Neuron (in vitro differentiated cells): Measurements from ENCODE around the gene CLIP4.

Experiments
- H2AFZ ChIP-seq: one replicate; pipeline ENCODE4 v1.6.1; 2013; ENCODE audit warnings: low read depth, mild to moderate bottlenecking, inconsistent platforms, low read length, moderate library complexity
- H3K27me3 ChIP-seq: one replicate; pipeline ENCODE4 v1.6.1; 2013; ENCODE audit warnings: low read length; ENCODE audit not compliant: insufficient read depth
- H3K36me3 ChIP-seq: one replicate; pipeline ENCODE4 v1.6.1; 2013; ENCODE audit warnings: low read length; ENCODE audit not compliant: insufficient read depth
- H3K4me1 ChIP-seq: one replicate; pipeline ENCODE4 v1.6.1; 2013; ENCODE audit warnings: low read length; ENCODE audit not compliant: insufficient read depth
- H3K4me3 ChIP-seq: 2 replicates; pipeline ENCODE4 v1.5.1; 2013; ENCODE audit warnings: mild to moderate bottlenecking, low read length, moderate library complexity
- H3K9me3 ChIP-seq: one replicate; pipeline ENCODE4 v1.6.1; 2013; ENCODE audit warnings: low read length

Gene CLIP4

DNA sequence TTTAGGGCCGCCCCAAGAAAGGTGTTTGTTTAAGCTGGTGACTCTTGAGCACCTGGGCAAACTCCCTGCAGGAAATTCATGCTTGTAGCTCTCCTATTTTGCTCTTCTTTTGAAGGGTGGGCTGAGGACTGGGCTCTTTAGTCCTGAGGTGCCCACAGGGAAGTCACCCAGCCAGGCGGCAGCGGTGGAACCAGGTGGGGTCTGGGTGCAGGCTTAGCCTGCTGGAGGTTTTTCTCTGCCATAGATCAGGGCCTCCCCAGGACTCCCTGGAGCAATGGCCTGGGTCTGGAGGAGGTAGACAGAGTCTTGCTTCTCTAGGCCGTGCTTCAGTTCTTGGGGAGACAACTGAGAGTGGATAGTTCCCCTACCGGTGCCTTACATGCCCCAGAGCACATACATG lies 99.9 kb downstream of the CLIP4 start:
- no peaks in the 10 kb centered on the region for H3K9me3 ChIP-seq
- H3K36me3 ChIP-seq, result no peaks in the 10 kb centered on the region
- no peak overlapping the region for H2AFZ ChIP-seq
- no peaks in the 10 kb centered on the region for H3K27me3 ChIP-seq
- H3K4me1 ChIP-seq, result peaks cover 6% of the 10 kb centered on the region
- no peak overlapping the region for H3K4me3 ChIP-seq

DNA sequence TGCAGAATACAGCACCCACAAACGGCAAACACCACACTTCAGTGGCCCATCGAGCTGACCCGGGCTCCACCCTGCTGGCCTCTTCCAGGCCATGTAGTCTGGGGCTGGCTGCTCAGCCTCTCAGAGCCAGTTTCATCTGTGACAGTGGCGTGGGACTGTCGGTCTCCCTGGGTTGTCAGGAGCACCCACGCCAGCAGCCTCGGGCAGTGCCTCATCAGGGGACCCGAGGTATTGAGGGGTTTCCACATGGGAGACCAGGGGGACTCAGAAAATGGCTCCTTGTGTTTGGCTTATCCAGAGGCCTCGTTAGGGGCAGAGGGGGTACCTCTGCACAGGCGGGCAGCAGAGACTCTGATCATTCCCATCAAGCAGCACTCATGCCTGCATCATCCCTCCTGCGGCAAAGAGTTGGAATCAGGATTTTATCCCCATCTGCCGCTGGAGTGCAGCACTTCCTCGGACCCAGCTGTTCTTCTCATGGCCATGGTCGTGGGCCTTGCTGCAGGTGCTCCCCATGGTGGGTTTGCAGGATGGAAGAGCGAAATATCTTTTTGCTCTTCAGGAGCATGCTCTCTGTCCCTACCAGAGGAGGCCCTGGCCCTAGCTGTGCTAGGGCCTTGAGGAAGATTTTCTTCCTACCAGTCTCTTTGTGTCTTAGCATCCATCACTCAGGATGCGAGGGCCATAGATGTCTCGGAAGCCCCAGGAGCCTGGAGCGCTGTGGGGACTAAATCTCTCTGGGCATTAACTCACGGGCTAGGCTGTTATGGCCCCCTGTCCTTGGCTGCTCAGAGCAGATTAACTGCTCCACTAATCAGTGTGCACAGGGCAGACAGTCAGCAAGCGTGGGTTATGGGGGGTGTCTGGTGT lies 100.8 kb downstream of the CLIP4 start:
- Histone ChIP-seq H2AFZ (no peak overlapping the region), H3K4me1 (peaks cover 6% of the 10 kb centered on the region), H3K27me3 (no peaks in the 10 kb centered on the region), H3K9me3 (no peaks in the 10 kb centered on the region), H3K36me3 (no peaks in the 10 kb centered on the region), H3K4me3 (no peak overlapping the region)

DNA sequence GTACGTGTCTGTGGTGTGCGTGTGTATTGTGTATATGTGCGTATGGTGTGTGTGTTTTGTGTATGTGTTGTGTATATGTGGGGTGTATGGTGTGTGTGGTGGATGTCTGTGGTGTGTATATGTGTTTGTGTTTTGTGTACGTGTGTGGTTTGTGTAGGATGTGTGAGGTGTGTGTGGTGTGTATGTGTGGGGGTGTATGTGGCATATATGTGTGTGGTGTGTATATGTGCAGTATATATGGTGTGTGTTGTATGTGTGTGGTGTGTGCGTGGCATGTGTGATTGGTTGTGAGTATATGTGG lies 101.3 kb downstream of the CLIP4 start:
- Histone ChIP-seq H2AFZ (no peak overlapping the region), H3K9me3 (no peaks in the 10 kb centered on the region), H3K27me3 (no peaks in the 10 kb centered on the region), H3K4me1 (peaks cover 6% of the 10 kb centered on the region), H3K4me3 (no peak overlapping the region), H3K36me3 (no peaks in the 10 kb centered on the region)

DNA sequence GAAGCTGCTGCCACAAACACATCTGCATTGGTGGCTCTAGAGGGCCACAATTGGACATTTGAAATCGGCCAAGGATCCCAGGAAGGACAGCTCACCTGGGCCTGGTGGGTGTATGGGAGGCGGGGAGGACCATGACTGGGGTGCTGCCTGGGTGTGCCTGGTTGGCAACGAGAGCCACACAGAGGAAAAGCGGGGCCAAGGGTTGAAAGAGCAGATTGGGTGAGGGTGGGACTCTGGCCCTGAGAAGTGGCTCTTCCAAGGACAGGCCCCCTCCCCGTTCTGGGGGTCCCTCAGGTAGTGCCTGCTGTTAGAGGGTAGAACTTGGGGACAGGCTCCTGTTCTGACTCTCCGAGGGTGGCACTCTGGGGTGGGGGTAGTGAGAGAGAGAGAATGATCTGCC lies 102.9 kb downstream of the CLIP4 start:
- Histone ChIP-seq H2AFZ (no peak overlapping the region), H3K27me3 (no peaks in the 10 kb centered on the region), H3K4me3 (no peak overlapping the region), H3K36me3 (no peaks in the 10 kb centered on the region), H3K9me3 (no peaks in the 10 kb centered on the region), H3K4me1 (peaks cover 6% of the 10 kb centered on the region)

DNA sequence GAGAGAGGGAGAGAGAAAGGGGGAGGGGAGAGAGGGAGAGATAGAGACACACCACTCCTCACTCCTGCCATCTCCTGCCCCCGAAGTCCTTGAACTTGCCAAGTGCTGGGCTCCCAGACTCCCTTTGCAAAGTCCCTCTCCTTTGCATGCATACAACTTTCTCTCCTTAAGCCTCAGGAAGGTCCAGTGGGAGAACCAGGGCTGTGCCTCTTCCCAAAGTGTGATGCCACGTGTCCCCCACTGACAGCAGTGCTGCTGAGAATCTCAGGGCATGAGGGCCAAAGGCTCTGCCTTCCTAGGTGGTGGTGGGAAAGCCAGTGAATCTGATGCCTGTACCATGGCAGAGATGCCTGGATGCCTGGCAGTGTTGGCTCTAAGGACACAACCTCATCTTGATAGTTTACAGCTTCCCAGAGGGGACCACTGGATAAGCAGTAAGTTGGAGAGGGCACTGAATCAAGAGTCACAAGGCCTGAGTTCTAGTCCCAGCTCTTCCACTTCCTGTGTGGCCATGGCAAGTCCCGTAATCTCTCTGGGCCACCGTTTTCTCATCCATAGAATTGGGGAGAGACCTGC lies 103.4 kb downstream of the CLIP4 start:
- Histone ChIP-seq H2AFZ (no peak overlapping the region), H3K27me3 (no peaks in the 10 kb centered on the region), H3K36me3 (no peaks in the 10 kb centered on the region), H3K9me3 (peaks cover 3% of the 10 kb centered on the region), H3K4me3 (no peak overlapping the region), H3K4me1 (peaks cover 6% of the 10 kb centered on the region)

DNA sequence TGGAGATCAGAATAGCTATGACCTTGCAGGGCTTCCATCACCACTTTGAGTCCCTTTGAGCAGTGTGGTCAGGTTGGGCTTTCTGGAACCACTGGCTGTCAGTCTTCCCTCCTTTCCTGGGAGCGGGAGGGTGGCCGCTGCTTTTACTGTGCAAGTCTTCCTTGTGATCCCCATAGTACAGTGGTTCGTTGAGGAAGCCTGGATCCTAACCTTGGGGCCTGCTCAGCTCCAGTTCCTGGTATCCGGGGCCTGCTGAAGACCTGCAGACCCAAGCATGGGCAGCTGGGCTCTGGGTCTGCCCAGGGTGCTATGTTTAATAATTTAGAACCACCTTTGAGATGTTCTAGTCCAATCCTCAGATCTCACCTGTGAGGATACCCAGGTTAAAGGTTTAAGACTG lies 104.2 kb downstream of the CLIP4 start:
- Histone ChIP-seq H3K36me3 (no peaks in the 10 kb centered on the region), H3K9me3 (peaks cover 3% of the 10 kb centered on the region), H2AFZ (no peak overlapping the region), H3K27me3 (no peaks in the 10 kb centered on the region), H3K4me3 (no peak overlapping the region), H3K4me1 (peaks cover 6% of the 10 kb centered on the region)

DNA sequence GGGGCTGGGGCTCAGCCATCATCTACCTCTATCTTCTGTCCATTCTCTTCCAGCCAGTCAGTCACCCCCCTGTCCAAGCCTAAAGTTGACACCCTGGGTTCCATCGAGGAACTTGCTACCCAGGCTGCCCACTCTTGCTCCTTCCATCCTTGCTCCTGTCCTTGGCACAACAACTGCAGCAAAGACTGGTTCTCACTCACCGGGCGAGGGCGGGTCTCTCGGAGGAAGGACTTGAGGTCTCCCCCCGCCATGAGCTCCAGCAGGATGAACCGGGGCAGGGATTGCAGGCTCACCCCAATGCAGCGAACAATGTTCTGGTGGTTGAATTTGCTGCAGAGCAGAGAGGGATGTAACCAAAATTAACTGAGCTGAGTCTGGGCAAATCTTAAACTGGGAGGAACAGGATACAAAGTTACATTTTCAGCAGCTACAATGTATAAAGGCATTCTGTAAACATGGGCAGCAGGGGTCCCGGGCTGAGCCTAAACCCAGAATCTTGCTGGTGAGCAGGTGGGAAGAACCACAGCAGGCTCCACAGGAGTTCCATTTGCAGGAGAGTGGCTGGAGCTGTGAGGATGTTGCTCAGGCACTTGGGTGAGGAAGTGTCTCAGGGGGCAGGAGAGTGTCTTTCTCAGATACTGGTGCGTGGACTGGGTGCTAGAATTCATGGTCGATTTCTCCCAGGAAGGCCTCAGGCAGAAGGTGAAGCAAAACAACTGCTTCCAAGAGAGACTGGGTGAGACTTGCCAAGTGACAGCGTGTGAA lies 105.5 kb downstream of the CLIP4 start:
- H3K27me3 ChIP-seq, result no peaks in the 10 kb centered on the region
- no peaks in the 10 kb centered on the region for H3K4me1 ChIP-seq
- H2AFZ ChIP-seq, result no peak overlapping the region
- H3K36me3 ChIP-seq, result no peaks in the 10 kb centered on the region
- peaks cover 3% of the 10 kb centered on the region for H3K9me3 ChIP-seq
- H3K4me3 ChIP-seq, result no peak overlapping the region

DNA sequence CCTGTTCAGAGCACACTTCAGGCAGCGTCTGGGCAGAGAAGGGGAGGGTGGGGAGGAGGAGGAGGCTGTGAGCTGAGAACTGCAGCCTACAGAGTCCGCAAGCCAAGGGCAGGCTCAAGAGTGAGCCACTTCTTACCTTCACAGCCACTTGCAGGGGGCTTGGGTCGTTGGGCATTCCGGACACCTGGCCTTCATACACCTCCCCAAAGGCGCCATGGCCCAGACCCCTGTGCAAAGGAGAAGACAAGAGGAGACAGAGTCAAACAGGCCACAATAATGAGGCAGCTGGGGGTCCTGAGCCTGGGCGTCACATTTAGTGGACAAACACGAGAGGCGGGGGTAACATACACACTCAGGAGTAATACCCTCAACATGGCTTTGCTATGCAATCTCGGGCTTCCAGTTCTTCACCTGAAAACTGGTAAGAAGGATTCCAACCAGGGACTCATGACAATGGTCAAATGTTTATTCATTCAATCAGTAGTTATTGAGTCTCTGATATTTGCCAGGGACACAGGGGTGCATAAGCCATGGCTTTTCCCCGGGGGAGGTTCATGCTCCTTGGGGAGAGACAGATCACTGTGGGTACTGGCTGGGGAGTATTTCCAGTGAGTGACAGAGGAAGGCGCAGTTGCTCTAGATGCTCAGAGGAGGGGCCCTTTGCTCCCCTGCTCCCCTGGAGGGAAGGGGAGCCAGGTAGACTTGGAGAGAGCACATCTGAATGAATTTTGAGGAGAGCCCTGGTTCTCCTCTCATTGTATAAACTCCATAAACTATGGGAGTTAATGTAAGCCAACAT lies 107.4 kb downstream of the CLIP4 start:
- H3K4me1 ChIP-seq, result no peaks in the 10 kb centered on the region
- H3K9me3 ChIP-seq, result peaks cover 3% of the 10 kb centered on the region
- no peaks in the 10 kb centered on the region for H3K27me3 ChIP-seq
- H3K4me3 ChIP-seq, result no peak overlapping the region
- H2AFZ ChIP-seq, result no peak overlapping the region
- H3K36me3 ChIP-seq, result no peaks in the 10 kb centered on the region

DNA sequence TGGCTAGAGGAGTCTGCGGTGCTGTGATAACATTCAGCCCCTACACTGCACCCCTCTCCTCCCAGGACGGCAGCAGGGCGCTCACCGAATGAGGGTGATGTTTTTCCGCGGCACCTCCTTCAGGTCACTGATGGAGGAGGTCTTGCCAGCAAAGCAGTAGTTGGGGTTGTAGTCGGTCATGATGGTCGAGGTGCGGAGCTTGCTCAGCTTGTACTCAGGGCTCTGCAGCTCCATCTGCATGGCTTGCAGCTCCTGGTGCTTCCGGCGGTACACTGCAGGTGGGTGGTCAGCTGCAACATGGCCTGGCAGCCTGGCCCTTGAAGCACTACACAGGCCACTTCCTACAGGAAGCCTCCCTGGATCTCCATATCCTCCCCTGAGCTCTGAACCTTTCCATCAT lies 108.0 kb downstream of the CLIP4 start:
- Histone ChIP-seq H3K27me3 (no peaks in the 10 kb centered on the region), H3K4me3 (no peak overlapping the region), H3K36me3 (no peaks in the 10 kb centered on the region), H3K4me1 (no peaks in the 10 kb centered on the region), H3K9me3 (peaks cover 3% of the 10 kb centered on the region), H2AFZ (no peak overlapping the region)

DNA sequence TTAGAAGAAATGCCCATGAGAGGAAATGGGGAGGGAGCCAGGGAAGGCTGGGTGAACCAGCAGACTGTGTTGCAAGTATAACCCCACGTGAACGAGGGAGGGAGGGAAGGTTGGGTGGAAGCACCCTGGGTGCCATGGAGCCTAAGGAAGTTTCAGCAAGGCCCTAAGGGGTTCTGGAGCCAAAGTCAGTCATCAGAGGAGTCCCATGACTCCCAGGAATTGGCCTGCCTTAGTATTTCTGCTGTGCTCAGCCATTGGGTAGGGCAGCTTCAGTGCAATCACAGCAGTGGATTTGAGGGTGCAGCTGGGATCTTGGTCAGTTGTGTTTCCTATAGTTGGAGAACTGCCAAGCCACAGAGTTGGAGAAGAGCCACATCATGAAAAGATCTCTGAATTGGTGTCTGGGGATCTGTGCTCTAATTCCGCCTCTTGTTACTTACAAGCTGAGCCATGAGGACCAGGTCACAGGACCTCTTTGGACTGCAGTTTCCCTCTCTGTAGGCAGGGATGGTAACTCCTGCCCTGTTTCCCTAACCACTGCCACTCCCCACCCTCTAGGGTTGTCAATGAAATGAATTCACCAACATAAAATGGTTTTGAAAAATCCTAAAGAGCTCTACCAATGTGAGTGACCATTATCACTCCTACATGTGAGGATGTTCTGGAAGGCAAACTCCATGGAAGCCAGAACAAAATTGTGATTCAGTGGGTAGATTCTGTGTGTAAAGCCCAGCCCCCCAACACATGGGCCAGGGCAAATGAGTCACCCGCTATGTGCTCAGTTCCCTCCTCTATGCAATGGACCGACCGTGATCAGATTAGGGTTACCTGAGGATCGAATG lies 108.9 kb downstream of the CLIP4 start:
- no peak overlapping the region for H2AFZ ChIP-seq
- no peaks in the 10 kb centered on the region for H3K4me1 ChIP-seq
- no peak overlapping the region for H3K4me3 ChIP-seq
- H3K27me3 ChIP-seq, result no peaks in the 10 kb centered on the region
- no peaks in the 10 kb centered on the region for H3K36me3 ChIP-seq
- peaks cover 3% of the 10 kb centered on the region for H3K9me3 ChIP-seq

DNA sequence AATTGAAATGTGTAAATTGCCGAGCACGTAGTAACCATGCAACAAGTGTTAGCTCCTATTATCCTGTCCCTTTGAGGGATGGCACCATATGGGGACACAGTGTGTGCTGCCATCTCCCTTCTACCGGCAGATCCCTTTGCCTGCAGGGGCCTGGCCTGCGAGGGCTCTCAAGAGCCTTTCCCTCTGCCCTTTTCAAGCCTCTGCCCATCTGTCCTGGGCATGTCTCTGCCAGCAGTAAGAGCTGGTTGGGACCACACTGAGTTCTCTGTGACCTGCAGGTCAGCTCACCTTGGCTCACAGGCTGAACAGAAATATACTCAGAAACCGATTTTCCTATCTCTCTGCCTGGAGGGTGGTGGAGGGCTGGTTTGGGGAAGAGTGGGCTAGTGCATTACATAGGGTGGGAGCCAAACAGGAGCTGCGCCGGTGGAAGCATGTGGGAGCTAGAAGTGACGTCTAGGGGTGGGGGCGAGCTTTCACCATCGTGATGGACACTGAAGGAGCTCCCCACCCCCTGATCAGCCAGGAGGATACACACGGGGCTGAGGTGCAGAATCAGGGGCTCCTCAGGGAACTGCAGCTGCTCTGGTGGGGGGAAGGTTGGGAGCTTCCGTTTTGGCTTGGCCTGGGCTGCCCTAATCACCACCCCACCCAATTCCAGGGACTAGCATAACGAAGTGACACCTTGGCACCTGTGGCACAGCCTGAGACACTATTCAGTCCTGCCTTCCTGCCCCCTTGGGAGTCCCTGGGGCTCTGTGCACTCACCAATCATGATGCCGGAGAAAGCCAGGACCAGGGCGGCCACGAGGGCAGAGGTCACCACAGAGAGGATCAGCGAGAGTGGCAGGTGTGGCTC lies 109.7 kb downstream of the CLIP4 start:
- Histone ChIP-seq H3K9me3 (peaks cover 3% of the 10 kb centered on the region), H3K36me3 (no peaks in the 10 kb centered on the region), H2AFZ (no peak overlapping the region), H3K27me3 (no peaks in the 10 kb centered on the region), H3K4me1 (no peaks in the 10 kb centered on the region), H3K4me3 (no peak overlapping the region)

DNA sequence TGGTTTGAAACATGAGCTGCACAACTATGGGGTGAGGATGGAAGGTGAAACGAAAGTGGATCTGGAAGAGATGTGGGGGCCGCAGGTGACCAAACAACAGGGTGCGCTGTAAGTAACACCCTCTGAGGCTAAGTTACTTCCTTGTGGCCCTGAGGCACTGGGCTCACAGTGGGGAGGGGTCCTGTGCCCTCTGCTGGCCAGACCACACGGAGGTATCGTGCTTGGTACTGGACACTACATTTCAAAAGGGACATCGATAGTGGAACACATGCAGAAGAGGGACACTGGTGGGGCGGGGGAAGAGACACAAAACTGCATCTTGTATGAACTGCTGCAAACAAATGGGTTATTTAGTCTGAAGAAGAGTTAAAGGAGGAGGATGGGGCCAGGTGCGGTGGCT lies 110.6 kb downstream of the CLIP4 start:
- Histone ChIP-seq H3K4me1 (no peaks in the 10 kb centered on the region), H3K27me3 (no peaks in the 10 kb centered on the region)

More for the DNA sequence above, 110.6 kb downstream of the CLIP4 start:
- Histone ChIP-seq H3K36me3 (no peaks in the 10 kb centered on the region), H3K9me3 (peaks cover 3% of the 10 kb centered on the region), H2AFZ (no peak overlapping the region), H3K4me3 (no peak overlapping the region)
